ENCODE results near the gene ARHGAP12.

The ARHGAP12 gene

GRCh38 chr10:31885971-31886370 lies 42.7 kb downstream of the ARHGAP12 start:
- no peak for DNase-seq (ENCODE audit: extremely low read depth in 1 of 2, low read depth in 1 of 2)

GRCh38 chr10:31884386-31884785 lies 44.2 kb downstream of the ARHGAP12 start:
- DNase-seq (ENCODE audit: extremely low read depth in 1 of 2, low read depth in 1 of 2), result no peak

- DNase-seq (ENCODE audit: extremely low read depth in 1 of 2, low read depth in 1 of 2), result no peak
These were observed 45.2 kb downstream of the ARHGAP12 start for GRCh38 chr10:31883397-31883796.

DNA sequence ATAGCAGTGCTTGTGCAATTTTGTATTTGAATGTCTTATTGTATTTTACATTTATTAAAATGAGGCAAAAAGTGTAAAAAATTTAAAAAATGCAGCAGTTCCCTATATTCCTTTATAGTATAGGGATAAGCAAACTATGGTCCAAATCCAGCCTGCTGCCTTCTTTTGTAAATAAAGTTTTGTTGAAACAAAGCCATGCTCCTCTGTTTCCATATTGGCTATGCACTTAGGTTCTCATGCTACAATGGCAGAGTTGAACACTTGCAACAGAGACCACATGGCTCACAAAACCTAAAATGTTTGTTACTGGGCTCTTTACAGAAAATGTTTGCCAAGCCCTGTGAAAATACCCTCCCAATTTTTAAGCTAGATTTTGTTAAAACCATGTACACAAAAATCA lies 50.1 kb downstream of the ARHGAP12 start:
- no peak for DNase-seq (ENCODE audit: extremely low read depth in 1 of 2, low read depth in 1 of 2)

GRCh38 chr10:31876652-31877352 lies 51.8 kb downstream of the ARHGAP12 start:
- DNase-seq (ENCODE audit: extremely low read depth in 1 of 2, low read depth in 1 of 2), result no peak

DNA sequence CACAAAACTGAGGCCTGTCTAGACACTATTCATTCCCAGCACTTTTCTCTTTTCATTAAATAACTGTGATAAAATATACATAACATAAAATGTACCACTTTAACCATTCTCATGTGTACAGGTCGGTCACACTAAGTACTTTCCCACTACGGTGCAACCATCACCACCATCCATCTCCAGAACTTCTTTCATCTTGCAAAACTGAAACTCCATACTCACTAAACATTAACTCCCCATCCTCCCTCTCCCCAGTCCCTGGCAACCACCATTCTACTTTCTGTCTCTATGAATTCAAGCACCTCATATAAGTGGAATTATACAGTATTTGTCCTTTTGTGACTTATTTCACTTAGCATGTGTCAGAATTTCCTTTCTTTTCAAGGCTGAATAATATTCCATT lies 53.0 kb downstream of the ARHGAP12 start:
- DNase-seq (ENCODE audit: extremely low read depth in 1 of 2, low read depth in 1 of 2), result no peak

GRCh38 chr10:31873724-31874123 lies 54.9 kb downstream of the ARHGAP12 start:
- no peak for DNase-seq (ENCODE audit: extremely low read depth in 1 of 2, low read depth in 1 of 2)

- no peak for DNase-seq (ENCODE audit: extremely low read depth in 1 of 2, low read depth in 1 of 2)
These were observed 57.2 kb downstream of the ARHGAP12 start for GRCh38 chr10:31871266-31872065.

DNA sequence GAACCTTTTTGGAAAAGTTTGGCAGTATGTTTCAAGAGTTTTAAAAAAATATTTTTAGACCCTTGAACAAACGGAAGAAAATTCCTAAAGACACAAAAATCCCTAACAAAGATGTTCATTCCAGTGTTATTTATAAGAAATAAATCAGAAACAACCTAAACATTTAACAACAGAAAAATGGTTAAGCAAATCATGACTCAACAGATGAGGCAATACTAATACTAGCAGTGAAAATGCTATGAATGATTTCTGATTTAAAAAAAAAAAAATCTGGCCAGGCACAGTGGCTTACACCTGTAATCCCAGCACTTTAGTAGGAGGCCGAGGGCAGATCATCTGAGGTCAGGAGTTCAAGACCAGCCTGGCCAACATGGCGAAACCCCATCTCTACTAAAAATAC lies 61.0 kb downstream of the ARHGAP12 start:
- DNase-seq (ENCODE audit: extremely low read depth in 1 of 2, low read depth in 1 of 2), result no peak

- DNase-seq (ENCODE audit: extremely low read depth in 1 of 2, low read depth in 1 of 2), result no peak
These were observed 62.4 kb downstream of the ARHGAP12 start for GRCh38 chr10:31866118-31866670.

DNA sequence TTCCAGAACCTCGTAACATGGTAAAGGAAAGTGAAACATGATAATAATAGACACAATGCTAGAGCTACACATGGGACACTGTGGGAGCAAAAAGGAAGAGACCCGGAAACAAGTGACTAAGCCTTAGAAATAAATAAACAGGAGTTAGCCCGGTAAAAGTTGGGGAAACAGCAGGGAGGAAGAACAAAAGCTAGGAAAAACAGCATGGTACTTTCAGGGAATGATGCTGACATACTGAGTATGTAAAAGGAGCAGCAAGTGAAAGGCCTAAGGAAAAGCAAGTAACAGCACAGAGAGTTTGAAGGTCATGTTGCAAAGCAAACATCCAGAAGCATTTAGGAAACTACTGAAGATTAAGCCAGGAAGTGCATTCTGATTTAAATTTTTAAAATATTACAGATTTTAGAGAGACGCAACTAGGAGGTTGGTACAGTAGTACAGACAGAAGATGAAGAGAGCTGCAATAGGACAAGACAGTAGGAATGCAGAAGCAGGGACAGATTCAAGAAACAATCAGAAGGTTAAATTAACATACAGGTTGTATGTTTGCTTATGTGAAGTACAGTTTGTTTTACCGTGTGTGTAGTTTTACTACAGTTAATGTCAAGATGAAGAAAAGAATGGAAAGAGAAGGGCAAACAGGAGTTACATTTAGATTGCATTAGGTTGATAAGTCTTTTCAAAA lies 63.7 kb downstream of the ARHGAP12 start:
- DNase-seq (ENCODE audit: extremely low read depth in 1 of 2, low read depth in 1 of 2), result no peak

GRCh38 chr10:31855033-31855432 lies 73.6 kb downstream of the ARHGAP12 start:
- no peak for DNase-seq (ENCODE audit: extremely low read depth in 1 of 2, low read depth in 1 of 2)

GRCh38 chr10:31853629-31854028 lies 75.0 kb downstream of the ARHGAP12 start:
- no peak for DNase-seq (ENCODE audit: extremely low read depth in 1 of 2, low read depth in 1 of 2)

DNA sequence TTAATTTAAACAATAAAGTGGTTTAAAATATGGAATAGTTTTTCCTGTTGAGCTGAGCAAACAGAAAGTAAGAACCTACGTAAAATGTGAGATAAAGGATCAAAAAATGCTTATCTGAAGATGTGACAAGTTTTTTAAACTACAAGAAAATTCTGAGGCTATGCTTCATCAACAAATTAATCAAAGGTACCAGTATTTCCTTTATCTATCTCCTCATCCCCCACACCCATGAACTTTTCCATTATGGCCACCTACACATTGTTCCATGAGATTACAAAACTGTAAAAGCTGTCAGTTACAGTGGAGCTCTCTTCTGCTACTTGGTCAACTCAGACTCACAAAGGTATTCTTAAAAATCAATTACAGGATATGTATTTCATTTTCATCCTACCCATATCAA lies 77.4 kb downstream of the ARHGAP12 start:
- DNase-seq (ENCODE audit: extremely low read depth in 1 of 2, low read depth in 1 of 2), result no peak

GRCh38 chr10:31847515-31847914 lies 81.1 kb downstream of the ARHGAP12 start:
- no peak for DNase-seq (ENCODE audit: extremely low read depth in 1 of 2, low read depth in 1 of 2)

DNA sequence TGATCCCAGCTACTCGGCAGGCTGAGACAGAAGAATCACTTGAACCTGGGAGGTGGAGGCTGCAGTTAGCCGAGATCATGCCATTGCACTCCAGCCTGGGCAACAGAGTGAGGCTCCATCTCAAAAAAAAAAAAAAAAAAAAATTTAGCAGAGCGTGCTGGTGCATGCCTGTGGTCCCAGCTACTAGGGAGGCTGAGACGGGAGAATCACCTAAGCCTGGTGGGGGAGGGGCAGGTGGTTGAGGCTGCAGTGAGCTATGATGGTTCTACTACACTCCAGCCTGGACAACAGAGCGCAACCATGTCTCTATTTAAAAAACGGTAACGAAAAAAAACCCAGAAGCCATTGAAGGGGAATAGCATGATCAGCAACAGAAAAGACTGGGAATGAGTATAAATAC lies 89.9 kb downstream of the ARHGAP12 start:
- no peak for DNase-seq (ENCODE audit: extremely low read depth in 1 of 2, low read depth in 1 of 2)

DNA sequence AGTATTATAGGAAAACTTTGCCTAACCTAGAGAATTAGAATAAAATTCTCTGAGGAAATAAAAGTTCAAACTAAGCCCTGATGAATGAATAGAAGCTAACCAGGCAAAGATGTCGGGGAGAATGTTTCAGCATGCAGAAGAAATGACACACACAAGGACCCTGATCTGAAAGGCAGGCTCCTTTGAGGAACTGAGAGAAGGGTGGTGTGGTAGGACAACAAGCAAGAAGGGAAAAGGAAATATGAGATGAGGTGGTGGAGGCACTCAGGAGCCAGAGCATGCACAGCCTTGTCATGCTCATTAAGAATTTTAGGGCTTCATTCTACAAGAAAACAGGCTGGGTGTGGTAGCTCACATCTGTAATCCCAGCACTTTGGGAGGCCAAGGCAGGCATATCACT lies 90.6 kb downstream of the ARHGAP12 start:
- no peak for DNase-seq (ENCODE audit: extremely low read depth in 1 of 2, low read depth in 1 of 2)

GRCh38 chr10:31836569-31837406 lies 91.8 kb downstream of the ARHGAP12 start:
- DNase-seq (ENCODE audit: extremely low read depth in 1 of 2, low read depth in 1 of 2), result no peak

DNA sequence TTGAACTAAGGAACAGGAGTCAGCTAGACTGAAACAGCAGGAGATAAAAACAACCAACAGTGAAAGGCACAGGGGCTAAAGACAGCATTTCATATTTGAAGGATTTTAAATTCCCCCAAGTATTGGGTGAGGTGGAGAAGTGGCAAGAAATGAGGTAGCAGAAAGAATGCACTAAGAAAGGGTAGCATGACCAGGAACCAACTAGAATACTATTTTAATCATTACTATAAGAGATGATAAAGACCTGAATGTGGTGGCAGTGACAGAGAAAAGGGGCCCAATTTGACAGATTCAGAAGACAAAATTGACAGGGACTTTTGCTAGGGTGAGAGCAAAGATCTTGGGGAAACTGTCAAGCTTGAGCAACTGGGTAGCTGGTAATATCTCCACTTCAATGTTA lies 94.9 kb downstream of the ARHGAP12 start:
- no peak for DNase-seq (ENCODE audit: extremely low read depth in 1 of 2, low read depth in 1 of 2)

GRCh38 chr10:31832261-31832660 lies 96.4 kb downstream of the ARHGAP12 start:
- no peak for DNase-seq (ENCODE audit: extremely low read depth in 1 of 2, low read depth in 1 of 2)

DNA sequence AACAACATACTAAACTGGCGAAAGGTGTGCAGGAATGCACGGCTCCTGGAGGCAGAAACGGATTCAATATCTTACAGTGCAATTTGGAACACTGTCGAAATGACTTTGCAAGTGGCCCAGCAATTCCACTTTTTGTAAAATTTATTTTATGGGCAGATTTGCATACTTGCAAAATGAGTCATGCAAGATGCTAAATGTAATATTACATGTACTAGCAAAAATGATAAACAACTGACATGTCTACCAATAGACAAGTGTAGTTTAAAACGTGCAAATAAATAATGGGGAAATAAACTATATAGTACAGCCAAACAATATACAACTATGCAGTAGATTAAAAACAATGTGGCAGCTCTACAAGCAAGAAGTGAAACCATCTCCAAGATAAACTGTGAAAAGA lies 97.7 kb downstream of the ARHGAP12 start:
- DNase-seq (ENCODE audit: extremely low read depth in 1 of 2, low read depth in 1 of 2), result no peak

All from activated CD8-positive, alpha-beta memory T cell treated with anti-CD3 and anti-CD28 coated beads for 1 hour (primary cell).